GM12875 (cell line): ENCODE results near the gene ING5.
"Not testable (repeated sequence)": the region's sequence is repeated elsewhere in the genome, so short reads cannot be mapped to it uniquely, and the experiment has no call there.

ENCODE experiments used
- H3K4me3 ChIP-seq: one replicate; pipeline ENCODE4 v1.5.1; 2011; ENCODE audit warnings: low read depth, low read length, control low read depth
- CTCF ChIP-seq: IDR thresholded peaks from 2 replicates; pipeline ENCODE4 v1.5.1; 2011; ENCODE audit warnings: low read depth, mild to moderate bottlenecking, control low read depth, inconsistent platforms, low read length, moderate library complexity, borderline replicate concordance; ENCODE audit not compliant: insufficient read depth

ING5 gene

GRCh38 chr2:241739177-241739576 lies 37.3 kb downstream of the ING5 start:
- no peak overlapping the region for H3K4me3 ChIP-seq
- TF ChIP-seq CTCF, result no peak

DNA sequence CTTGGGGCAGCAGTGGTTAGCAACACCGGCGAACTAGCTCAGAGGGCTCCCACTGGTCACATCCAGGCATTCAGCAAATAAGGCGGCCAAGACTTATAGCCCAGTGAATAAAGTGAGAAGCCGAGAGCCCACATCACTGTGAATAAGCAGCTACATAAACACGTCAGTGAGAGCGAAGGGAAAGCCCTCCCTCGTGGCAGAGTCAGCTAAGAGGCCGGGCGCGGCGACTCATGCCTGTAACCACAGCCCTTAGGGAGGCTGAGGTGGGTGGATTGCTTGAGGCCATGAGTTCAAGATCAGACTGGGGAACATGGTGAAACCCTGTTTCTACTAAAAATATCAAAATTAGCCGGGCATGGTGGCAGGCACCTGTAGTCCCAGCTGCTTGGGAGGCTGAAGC lies 37.8 kb downstream of the ING5 start:
- no peak overlapping the region for H3K4me3 ChIP-seq
- TF ChIP-seq CTCF, result no peak

DNA sequence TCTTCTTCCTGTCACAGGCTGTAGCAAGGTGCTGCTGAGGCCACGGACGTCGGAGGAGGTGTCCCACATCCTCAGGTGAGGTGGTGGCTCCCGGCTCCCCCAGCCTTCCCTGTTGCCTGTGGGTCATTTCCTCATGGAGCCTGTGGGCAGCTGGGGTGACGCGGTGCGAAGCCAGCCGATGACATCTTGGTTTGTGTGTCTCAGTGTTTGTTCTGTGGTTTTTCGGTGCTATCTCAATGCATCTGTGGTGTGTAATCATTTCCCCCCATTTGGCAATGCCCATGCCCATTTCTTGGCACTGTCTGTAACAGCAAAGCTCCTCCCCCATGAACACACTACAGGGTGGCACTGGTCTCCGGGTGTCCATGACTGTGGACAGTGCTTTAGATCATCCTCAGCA lies 39.2 kb downstream of the ING5 start:
- no peak for TF ChIP-seq CTCF
- H3K4me3 ChIP-seq, result no peak overlapping the region

GRCh38 chr2:241742320-241742939 lies 40.6 kb downstream of the ING5 start:
- H3K4me3 ChIP-seq, result no peak overlapping the region
- no peak for TF ChIP-seq CTCF

DNA sequence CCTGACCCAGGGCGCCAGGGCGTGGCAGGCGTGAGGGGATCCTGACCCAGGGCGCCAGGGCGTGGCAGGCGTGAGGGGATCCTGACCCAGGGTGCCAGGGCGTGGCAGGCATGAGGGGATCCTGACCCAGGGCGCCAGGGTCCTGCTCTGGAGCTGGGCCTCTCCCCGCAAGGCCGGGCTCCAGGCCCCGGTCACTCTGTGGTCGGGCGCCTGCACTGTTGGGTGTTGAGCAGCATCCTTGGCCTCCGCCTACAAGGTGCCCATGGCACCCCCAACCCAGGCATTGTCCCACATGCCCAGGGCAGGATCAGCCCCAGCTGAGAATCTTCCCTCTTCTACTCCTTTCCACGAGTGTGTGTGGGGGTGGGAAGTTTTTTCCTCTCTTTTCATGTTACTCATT lies 41.2 kb downstream of the ING5 start:
- not testable (repeated sequence) for H3K4me3 ChIP-seq

- TF ChIP-seq CTCF, result no peak
- H3K4me3 ChIP-seq, result no peak overlapping the region
Measured at GRCh38 chr2:241743620-241744019, 41.8 kb downstream of the ING5 start.

GRCh38 chr2:241744028-241744754 lies 42.4 kb downstream of the ING5 start:
- no peak overlapping the region for H3K4me3 ChIP-seq
- no peak for TF ChIP-seq CTCF
